GM12878 (cell line): ENCODE measurements around the gene RASSF10. TPM values are rescaled to one million over a fixed set of nuclear protein-coding genes. Genes with fewer than 3 reads are reported as not detected.
A peak's percentile ranks its signal among the peaks of the same experiment; 100 is the strongest.

Experiments used
- ATAC-seq: fragments of 200-7000 bp; cut with Tn5 transposase; 3 replicates; pipeline ENCODE4 v1.9.1; 2020; ENCODE audit warnings: mild to moderate bottlenecking, moderate library complexity
- BruUV-seq: library from RNA; stranded (reverse); fragments of 400-500 nt; replicated peaks from 2 replicates; lab custom pipeline; 2021; lab: Mats Ljungman, UMichigan
- CTCF ChIA-PET: fragments of 300-600 bp; sonication (Branson Sonifier 250); formaldehyde crosslinking; extraction: SDS; loops from one replicate; lab custom pipeline; 2021; ENCODE audit warnings: inconsistent platforms; lab: Yijun Ruan, JAX
- POLR2A ChIA-PET: fragments of 350-600 bp; formaldehyde crosslinking; extraction: SDS; loops from one replicate; lab custom pipeline; 2021; ENCODE audit warnings: inconsistent platforms; lab: Charles Lee
- RAD21 ChIA-PET: fragments of 300-600 bp; sonication (Branson Sonifier 250); formaldehyde crosslinking; loops from one replicate; lab custom pipeline; 2023; ENCODE audit warnings: antibody characterized with exemption; ENCODE audit not compliant: unreplicated experiment; lab: Charles Lee
- SMC1A ChIA-PET: fragments of 300-600 bp; sonication (Branson Sonifier 250); formaldehyde crosslinking; loops from one replicate; lab custom pipeline; 2023; ENCODE audit not compliant: unreplicated experiment, uncharacterized antibody; lab: Charles Lee
- DNase-seq: peaks from one replicate; pipeline ENCODE4 v3.0.0-alpha.2; 2011; ENCODE audit warnings: low read depth, low spot score
- FAIRE-seq: peaks from 3 replicates; lab custom pipeline; 2011; peaks lifted over from hg19 to GRCh38; lab: Jason Lieb, UNC
- H2AFZ ChIP-seq: 2 replicates; pipeline ENCODE4 v1.6.0; 2011; ENCODE audit warnings: low read depth, low read length, control low read depth; ENCODE audit not compliant: control insufficient read depth
- H3K27ac ChIP-seq: 2 replicates; pipeline ENCODE4 v1.5.1; 2011; ENCODE audit warnings: control low read depth; ENCODE audit not compliant: control insufficient read depth, insufficient read depth
- H3K27me3 ChIP-seq, 2 experiments: replicated peaks in 1 of 2; 2 replicates each; pipeline versions ENCODE4 v1.6.0 to v1.6.1; 2011; ENCODE audit warnings: low read length in 1 of 2; ENCODE audit not compliant: control insufficient read depth in 2 of 2, insufficient read depth in 2 of 2
- H3K36me3 ChIP-seq, 2 experiments: 2 replicates each; pipeline ENCODE4 v1.5.1; 2011; ENCODE audit warnings: low read length in 1 of 2; ENCODE audit not compliant: control insufficient read depth in 2 of 2, insufficient read depth in 2 of 2
- H3K4me1 ChIP-seq: 2 replicates; pipeline ENCODE4 v1.6.1; 2011; ENCODE audit warnings: mild to moderate bottlenecking, low read length, moderate library complexity, mixed read lengths; ENCODE audit not compliant: control insufficient read depth, insufficient read depth
- H3K4me2 ChIP-seq: 2 replicates; pipeline ENCODE4 v1.6.0; 2011; ENCODE audit warnings: control low read depth; ENCODE audit not compliant: control insufficient read depth, insufficient read depth
- H3K4me3 ChIP-seq: fragments of 200-600 bp; sonication (generic); 2 replicates; pipeline ENCODE4 v1.5.1; 2016
- H3K79me2 ChIP-seq: 2 replicates; pipeline ENCODE4 v1.6.0; 2011; ENCODE audit warnings: low read length; ENCODE audit not compliant: control insufficient read depth, insufficient read depth
- H3K9ac ChIP-seq: 2 replicates; pipeline ENCODE4 v1.8.0; 2011; ENCODE audit warnings: low read length, control low read depth, mixed read lengths; ENCODE audit not compliant: control insufficient read depth, insufficient read depth
- H3K9me3 ChIP-seq: replicated peaks from 3 replicates; pipeline ENCODE4 v1.5.1; 2011; ENCODE audit warnings: mild to moderate bottlenecking, low read length; ENCODE audit not compliant: control insufficient read depth, insufficient read depth
- H4K20me1 ChIP-seq: 2 replicates; pipeline ENCODE4 v1.6.0; 2011; ENCODE audit not compliant: control insufficient read depth, insufficient read depth
- BCL11A ChIP-seq: IDR thresholded peaks from 2 replicates; pipeline ENCODE4 v1.6.1; 2011; ENCODE audit warnings: low read depth, low read length
- BMI1 ChIP-seq: fragments of 450-650 bp; IDR thresholded peaks from 2 replicates; pipeline ENCODE4 v1.6.1; 2016; ENCODE audit warnings: mild to moderate bottlenecking, moderate library complexity, borderline replicate concordance
- EZH2 ChIP-seq: IDR thresholded peaks from 2 replicates; pipeline ENCODE4 v1.6.1; 2012; ENCODE audit warnings: low read depth, mild to moderate bottlenecking, control low read depth, inconsistent platforms, low read length, borderline replicate concordance; ENCODE audit not compliant: control insufficient read depth
- KDM1A ChIP-seq: fragments of 200-600 bp; sonication (generic); IDR thresholded peaks from 2 replicates; pipeline ENCODE4 v1.6.1; 2016; ENCODE audit warnings: borderline replicate concordance
- MXI1 ChIP-seq: fragments of 150-350 bp; IDR thresholded peaks from 2 replicates; pipeline ENCODE4 v1.6.1; 2011; ENCODE audit warnings: low read depth, mild to moderate bottlenecking, inconsistent platforms, low read length, improper control_type of control experiment
- SPI1 ChIP-seq: IDR thresholded peaks from 2 replicates; pipeline ENCODE4 v1.6.1; 2011; ENCODE audit warnings: low read depth, mild to moderate bottlenecking, low read length, moderate library complexity, borderline replicate concordance; ENCODE audit not compliant: insufficient read depth
- ZSCAN29 ChIP-seq: fragments of 450-650 bp; IDR thresholded peaks from 2 replicates; pipeline ENCODE4 v1.6.1; 2017; ENCODE audit warnings: mild to moderate bottlenecking, moderate library complexity
- WGBS: methylation state at CpG from one replicate; pipeline ENCODE4 v1.1.6; 2016; ENCODE audit warnings: low lambda C conversion rate; ENCODE audit not compliant: insufficient replicate concordance, insufficient coverage; ENCODE audit errors: missing lambda C conversion rate; 5-methylcytosine and 5-hydroxymethylcytosine counted together
- in situ Hi-C: fragments of 300-500 bp; cut with MboI; formaldehyde crosslinking; loops from 9 replicates; pipeline ENCODE4 v1.14.3; 2018; ENCODE audit warnings: mixed read lengths
- intact Hi-C: fragments of 100-400 bp; cut with micrococcal nuclease; formaldehyde crosslinking; loops from one replicate; pipeline ENCODE4 v1.14.2; 2022; ENCODE audit not compliant: unreplicated experiment
- polyA plus RNA-seq, 11 experiments: library from polyadenylated mRNA; depleted of rRNA in 4 of 11; unstranded in 6 of 11; stranded (reverse) in 5 of 11; fragments of >200 nt; fragmentation: Nextera tagmentation in 4 of 11; fragmentation: Illumina TruSeq in 1 of 11; extraction: Ambion mirVana in 4 of 11; extraction: Trizol in 1 of 11; gene quantifications; 1 replicate in 1 of 11; 2 replicates in 10 of 11; pipeline versions ENCODE4 v1.2.1 to v1.2.3, GENCODE V29; 2011 to 2016; ENCODE audit warnings: inconsistent platforms in 2 of 11, missing spikeins in 2 of 11, low read depth in 1 of 11
- total RNA-seq, 4 experiments: library from RNA; depleted of rRNA in 3 of 4; stranded (reverse); fragments of >200 nt in 3 of 4; fragmentation: Illumina TruSeq in 1 of 4; extraction: Trizol in 1 of 4; gene quantifications; 2 replicates each; pipeline versions ENCODE4 v1.2.1 to v1.2.3, GENCODE V29; 2013 to 2021
- TF ChIP-seq, protein P1 (sequence below): IDR thresholded peaks from 2 replicates; pipeline ENCODE4 v1.6.1; 2011; ENCODE audit warnings: low read depth, mild to moderate bottlenecking, low read length, moderate library complexity, borderline replicate concordance; ENCODE audit errors: extremely low read depth
- TF ChIP-seq, protein P2 (sequence below): fragments of 450-650 bp; IDR thresholded peaks from 2 replicates; pipeline ENCODE4 v1.6.1; 2017; ENCODE audit warnings: mild to moderate bottlenecking, moderate library complexity

RASSF10 gene
- total and polyA plus RNA-seq, 10 of the 15 experiments (the other 5 are each of a cell fraction or from before 2014, with no cell fraction given): 0.03 to 0.23 (median 0.09) TPM; not detected in 6

DNA sequence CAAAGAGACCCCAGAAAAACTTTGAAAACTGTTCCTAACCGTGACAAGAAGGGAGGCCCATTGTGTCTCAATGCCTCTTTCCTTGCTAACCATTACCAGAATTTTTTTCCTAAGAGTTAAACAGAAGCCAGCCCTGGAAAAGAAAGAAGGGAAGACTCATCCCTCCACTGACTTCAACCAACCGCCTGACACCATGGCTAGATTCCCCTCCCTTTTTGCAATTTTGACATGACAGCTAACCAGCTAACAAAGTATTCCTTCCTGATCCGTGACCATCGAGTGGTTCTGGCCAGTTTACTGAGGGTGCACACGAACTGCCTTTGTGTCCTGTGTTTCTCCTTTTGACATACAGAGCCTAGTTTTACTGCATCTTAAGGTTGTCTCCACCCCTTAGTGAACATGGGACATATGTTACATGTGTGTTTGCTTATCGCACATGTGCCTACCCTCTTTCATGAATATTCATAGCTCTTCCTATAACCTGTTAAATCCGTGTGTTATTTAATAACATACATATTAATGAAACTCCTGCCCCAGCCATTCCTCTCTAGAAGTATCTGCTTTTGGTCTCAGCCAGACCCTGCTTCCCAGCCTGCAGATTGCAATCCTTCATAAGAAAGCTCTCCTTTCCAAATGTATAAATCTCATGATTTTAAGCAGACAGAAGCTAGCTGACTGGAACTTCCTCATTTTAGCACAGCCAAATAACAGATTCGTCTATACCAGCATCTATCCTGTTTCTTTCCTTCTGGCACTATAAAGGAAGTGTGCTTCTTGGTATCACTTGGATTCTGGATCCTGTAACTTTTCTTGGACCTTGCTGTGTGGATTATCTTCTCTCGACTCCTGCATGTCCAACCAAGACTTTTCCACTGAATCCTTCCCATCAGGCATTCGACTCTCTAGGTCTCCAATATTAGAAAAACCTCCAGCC is 37.8 kb downstream of the RASSF10 start:
- ChIA-PET SMC1A (interaction anchor here (0.6 to 1.6 kb wide), 15 partner anchors 8 to 142 kb away, joined by 3 to 5 read pairs (median 3); no protein-coding TSS in a partner anchor), CTCF (interaction anchor here (0.6 to 1.9 kb wide), 4 partner anchors 13 to 105 kb away, joined by 3 to 6 read pairs (median 4); no protein-coding TSS in a partner anchor)
- Histone ChIP-seq H3K79me2 (no peaks in the 10 kb centered on the region), H3K4me1 (no peaks in the 10 kb centered on the region), H3K9me3 (no peaks in the 10 kb centered on the region), H3K36me3 (no peaks in the 10 kb centered on the region), H3K4me2 (no peak overlapping the region), H3K9ac (no peak overlapping the region)
- FAIRE-seq (no peak), DNase-seq (no peak)
- TF ChIP-seq, protein P1, sequence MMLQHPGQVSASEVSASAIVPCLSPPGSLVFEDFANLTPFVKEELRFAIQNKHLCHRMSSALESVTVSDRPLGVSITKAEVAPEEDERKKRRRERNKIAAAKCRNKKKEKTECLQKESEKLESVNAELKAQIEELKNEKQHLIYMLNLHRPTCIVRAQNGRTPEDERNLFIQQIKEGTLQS: no peak
- TF ChIP-seq SPI1 (0 out of 2 replicates have a peak, but pooled peaks have one; percentile 7), BMI1 (no peak), BCL11A (no peak), MXI1 (no peak), EZH2 (no peak), KDM1A (no peak), ZSCAN29 (peak; percentile 92)
- TF ChIP-seq, protein P2, sequence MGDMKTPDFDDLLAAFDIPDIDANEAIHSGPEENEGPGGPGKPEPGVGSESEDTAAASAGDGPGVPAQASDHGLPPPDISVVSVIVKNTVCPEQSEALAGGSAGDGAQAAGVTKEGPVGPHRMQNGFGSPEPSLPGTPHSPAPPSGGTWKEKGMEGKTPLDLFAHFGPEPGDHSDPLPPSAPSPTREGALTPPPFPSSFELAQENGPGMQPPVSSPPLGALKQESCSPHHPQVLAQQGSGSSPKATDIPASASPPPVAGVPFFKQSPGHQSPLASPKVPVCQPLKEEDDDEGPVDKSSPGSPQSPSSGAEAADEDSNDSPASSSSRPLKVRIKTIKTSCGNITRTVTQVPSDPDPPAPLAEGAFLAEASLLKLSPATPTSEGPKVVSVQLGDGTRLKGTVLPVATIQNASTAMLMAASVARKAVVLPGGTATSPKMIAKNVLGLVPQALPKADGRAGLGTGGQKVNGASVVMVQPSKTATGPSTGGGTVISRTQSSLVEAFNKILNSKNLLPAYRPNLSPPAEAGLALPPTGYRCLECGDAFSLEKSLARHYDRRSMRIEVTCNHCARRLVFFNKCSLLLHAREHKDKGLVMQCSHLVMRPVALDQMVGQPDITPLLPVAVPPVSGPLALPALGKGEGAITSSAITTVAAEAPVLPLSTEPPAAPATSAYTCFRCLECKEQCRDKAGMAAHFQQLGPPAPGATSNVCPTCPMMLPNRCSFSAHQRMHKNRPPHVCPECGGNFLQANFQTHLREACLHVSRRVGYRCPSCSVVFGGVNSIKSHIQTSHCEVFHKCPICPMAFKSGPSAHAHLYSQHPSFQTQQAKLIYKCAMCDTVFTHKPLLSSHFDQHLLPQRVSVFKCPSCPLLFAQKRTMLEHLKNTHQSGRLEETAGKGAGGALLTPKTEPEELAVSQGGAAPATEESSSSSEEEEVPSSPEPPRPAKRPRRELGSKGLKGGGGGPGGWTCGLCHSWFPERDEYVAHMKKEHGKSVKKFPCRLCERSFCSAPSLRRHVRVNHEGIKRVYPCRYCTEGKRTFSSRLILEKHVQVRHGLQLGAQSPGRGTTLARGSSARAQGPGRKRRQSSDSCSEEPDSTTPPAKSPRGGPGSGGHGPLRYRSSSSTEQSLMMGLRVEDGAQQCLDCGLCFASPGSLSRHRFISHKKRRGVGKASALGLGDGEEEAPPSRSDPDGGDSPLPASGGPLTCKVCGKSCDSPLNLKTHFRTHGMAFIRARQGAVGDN: no peak
- TF ChIP-seq, all 136 proteins: peak for 2
- in situ Hi-C loops (no loop called here), intact Hi-C loops (no loop called here)
- Histone ChIP-seq H3K4me3 (no peak overlapping the region), H4K20me1 (no peaks in the 10 kb centered on the region), H2AFZ (no peak overlapping the region), H3K27me3 (no peaks in the 10 kb centered on the region), H3K27ac (no peak overlapping the region)
- WGBS: 36% methylated on average over 10 of the region's 10 CpGs
- POLR2A ChIA-PET: no interaction called here
- no TSS peak for BruUV-seq
- RAD21 ChIA-PET: interaction anchor here (0.9 to 1.6 kb wide), 6 partner anchors 8 to 63 kb away, joined by 3 to 5 read pairs (median 3); no protein-coding TSS in a partner anchor
- ATAC-seq: no peak; the same call in 2 of the 3 replicates
